GM18867 (cell line): ENCODE results near the gene SIDT1.

Experiments used
- ATAC-seq: cut with Tn5 transposase; IDR thresholded peaks from one replicate; pipeline ENCODE4 v1.9.1; 2021; ENCODE audit warnings: mild to moderate bottlenecking, moderate library complexity; ENCODE audit not compliant: unreplicated experiment

Gene SIDT1

DNA sequence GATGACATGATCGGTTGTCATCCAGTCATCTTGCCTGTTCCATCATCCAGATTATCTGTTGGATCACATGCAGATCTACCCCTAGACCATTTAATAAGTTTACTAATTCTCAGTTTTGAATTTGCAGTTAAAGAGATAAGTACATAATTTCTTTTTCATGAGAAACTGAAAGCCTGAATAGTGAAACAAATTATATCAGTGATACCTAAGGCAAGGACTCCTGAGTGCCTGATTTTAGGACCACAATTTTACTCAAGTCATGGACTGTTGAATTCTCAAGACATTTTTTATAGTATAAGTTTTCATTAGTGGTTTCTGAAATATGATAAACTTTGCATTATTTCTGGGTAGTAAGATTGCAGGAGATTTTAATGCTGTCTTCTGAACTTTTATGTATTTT, 13.2 kb downstream of the SIDT1 start:
- ATAC-seq = no peak

DNA sequence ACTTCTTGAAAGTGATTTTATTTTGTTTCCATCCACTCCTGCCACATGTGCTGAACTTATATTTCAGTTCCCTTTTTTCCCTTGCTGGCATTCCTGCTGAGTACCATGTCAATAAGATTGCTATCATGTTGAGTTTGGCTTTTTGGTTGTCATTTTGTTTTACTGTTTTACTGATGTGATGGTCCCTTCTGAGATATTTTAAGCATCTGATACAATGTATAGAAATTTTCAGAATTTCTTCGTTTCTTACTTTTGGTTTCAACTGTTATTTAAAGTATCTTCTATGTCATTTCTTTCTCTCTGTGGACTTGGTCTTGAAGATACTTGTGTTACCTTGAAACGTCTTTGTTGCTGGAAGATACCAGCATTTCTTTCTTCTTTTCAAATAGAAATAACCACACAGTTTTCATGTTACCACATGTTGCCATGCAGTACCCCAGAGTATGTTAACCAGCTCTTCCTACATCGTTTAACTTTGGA, 14.1 kb downstream of the SIDT1 start:
- peak; percentile 87 for ATAC-seq

GRCh38 chr3:113548501-113548900, 16.1 kb downstream of the SIDT1 start:
- ATAC-seq = no peak

GRCh38 chr3:113551820-113552219, 19.5 kb downstream of the SIDT1 start:
- no peak for ATAC-seq

DNA sequence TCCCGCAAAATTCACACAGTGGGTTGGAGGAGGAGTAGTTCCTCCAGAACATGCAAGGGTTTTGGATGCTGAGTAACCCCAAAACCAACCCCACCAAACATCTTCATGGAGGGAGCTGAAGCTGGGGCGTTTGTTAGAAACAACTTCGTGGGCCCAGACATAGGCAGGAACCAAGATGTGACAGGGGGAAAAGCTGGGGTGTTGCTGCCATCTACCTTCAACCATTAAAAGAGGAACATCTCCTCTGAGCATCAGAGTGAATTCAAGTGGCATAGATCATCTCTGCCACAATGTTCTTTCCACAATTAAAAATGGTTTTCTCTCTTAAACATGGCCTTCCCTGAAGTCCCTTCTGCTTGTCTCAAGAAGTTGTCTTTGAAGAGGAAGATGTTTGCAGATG, 20.5 kb downstream of the SIDT1 start:
- peak; percentile 50 for ATAC-seq

GRCh38 chr3:113555138-113555537, 22.8 kb downstream of the SIDT1 start:
- ATAC-seq = no peak

- ATAC-seq = no peak
Observed at GRCh38 chr3:113556316-113556945, 24.1 kb downstream of the SIDT1 start.

DNA sequence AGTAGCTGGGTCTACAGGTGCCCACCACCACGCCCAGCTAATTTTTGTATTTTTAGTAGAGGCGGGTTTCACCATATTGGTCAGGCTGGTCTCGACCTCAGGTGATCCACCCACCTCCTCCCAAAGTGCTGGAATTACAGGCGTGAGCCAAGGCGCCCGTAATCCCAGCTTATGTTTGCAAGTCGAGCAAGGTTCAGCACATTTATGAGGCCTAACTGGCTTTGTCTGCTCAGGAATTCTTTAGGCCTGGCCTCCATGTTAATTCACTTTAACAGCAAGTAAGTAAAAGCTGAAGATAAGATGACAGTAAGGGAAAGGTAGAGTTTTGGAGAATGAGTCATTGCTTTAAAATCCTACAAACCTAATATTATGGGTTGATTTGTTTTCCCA, 24.6 kb downstream of the SIDT1 start:
- no peak for ATAC-seq

DNA sequence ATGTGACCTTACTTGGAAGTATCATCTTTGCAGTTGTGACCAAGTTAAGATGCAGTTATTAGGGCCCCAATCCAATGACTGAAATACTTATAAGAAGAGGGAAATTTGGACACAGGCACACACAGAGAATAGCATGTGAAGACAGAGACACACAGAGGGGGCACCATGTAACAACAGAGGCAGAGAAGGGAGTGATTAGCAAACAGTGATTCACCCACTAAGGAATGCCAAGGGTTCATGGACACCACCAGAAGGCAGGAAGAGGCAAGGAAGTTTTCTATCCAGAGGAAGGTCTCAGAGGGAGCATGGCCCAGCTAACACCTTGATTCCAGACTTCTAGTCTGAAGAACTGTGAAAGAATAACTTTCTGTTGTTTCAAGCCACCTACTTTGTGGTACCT, 25.0 kb downstream of the SIDT1 start:
- ATAC-seq = no peak

DNA sequence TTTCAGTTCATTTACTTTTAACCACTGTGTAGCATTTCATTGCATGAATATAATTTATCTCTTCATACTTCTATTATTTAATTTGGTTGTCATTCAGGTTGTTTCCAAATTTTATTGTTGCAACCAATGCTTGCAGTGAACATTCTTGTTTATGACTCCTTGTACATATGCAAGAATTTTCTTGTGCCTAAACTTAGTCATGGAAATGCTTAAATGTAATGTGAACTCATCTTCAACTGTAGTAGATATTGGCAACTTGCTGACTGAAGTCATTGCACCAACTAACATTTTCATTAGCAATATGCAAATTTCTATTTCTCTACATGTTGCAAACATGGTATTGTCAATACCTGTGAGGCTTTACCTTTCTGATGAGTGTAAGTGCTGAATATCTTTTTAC, 26.7 kb downstream of the SIDT1 start:
- no peak for ATAC-seq

DNA sequence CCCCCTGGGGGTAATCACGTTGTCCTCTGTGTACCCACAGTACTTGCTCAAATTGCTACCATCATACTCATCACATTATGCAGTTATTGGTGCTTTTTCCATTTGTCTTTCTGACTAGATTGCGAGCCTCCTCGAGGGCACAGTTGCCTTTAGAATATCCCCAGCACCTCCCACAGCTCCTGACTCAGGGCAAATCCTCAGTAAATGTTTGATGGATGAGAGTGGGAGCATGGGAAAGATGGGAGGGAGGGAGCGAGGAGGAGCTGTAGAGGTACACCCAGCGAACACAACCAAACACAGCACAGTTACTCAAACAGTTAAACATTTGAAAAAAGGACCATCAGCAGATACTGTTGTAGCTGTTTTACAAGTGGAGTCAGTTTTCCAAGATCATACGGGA, 27.9 kb downstream of the SIDT1 start:
- no peak for ATAC-seq

GRCh38 chr3:113560831-113561623, 28.7 kb downstream of the SIDT1 start:
- ATAC-seq = no peak

GRCh38 chr3:113565555-113565954, 33.2 kb downstream of the SIDT1 start:
- no peak for ATAC-seq

GRCh38 chr3:113570158-113570557, 37.8 kb downstream of the SIDT1 start:
- ATAC-seq = no peak

DNA sequence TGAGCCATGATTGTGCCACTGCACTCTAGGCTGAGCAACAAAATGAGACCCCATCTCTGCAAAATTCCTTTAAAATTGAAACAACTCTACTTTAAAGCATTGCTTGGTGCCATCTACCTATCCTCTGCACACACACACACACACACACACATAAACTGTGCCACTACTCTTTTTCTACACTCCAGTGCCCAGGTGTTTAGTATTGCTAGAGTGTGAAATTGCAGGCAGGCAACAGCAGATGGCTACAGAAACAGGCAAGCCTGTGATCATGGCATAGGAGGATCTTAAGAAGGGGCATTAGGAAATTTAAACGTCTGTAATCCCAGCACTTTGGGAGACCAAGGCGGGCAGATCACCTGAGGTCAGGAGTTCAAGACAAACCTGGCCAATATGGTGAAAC, 39.0 kb downstream of the SIDT1 start:
- ATAC-seq = no peak

GRCh38 chr3:113573728-113574127, 41.4 kb downstream of the SIDT1 start:
- ATAC-seq = no peak

- no peak for ATAC-seq
Observed at GRCh38 chr3:113574213-113574612, 41.9 kb downstream of the SIDT1 start.

- no peak for ATAC-seq
Observed at GRCh38 chr3:113575206-113575605, 42.9 kb downstream of the SIDT1 start.

GRCh38 chr3:113585228-113585627, 52.9 kb downstream of the SIDT1 start:
- no peak for ATAC-seq

GRCh38 chr3:113585720-113586119, 53.4 kb downstream of the SIDT1 start:
- ATAC-seq = no peak

DNA sequence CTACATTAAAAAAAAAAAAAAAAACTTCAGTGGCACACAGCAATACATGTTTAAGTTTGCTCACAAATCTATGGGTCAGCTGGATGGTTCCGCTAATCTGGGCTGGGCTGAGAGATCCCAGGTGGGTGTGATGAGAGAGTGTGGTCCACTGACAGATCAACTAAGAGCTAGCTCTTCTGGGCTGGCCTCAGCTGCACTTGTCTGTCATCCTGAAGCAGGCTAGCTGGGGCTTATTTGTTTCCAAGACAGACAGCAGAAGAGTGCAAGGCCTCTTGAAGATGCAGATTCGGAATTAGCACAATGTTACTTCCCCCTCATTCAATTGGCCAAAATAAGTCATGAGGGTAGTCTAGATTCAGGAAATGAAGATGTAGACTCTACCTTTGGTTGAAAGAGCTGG, 56.5 kb downstream of the SIDT1 start:
- no peak for ATAC-seq

DNA sequence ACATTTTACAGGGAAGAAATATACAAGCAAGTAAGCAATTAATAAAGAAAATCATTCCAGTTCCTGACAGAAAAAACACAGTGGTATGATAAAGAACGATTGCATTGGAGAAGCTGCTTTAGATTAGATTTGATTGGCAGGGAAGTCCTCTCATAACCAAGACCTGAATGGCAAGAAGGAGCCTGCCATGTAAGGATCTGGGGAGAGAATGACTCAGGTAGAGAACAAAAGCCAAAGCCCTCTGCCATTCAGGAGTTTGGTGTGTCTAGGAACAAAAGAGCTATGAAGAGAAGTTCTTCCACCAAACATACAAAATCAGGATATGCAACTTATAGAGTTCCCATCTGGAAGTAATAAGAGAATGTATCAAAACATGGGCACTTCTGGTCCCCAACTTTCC, 57.6 kb downstream of the SIDT1 start:
- ATAC-seq = no peak

GRCh38 chr3:113590983-113591382, 58.6 kb downstream of the SIDT1 start:
- ATAC-seq = no peak
